ENCODE results near the gene MPPED1. TPM values are rescaled to one million over a fixed set of nuclear protein-coding genes. Genes with fewer than 3 reads are reported as not detected.

MPPED1 gene
- total RNA-seq, 2 donors from 2014 or later, result not detected

DNA sequence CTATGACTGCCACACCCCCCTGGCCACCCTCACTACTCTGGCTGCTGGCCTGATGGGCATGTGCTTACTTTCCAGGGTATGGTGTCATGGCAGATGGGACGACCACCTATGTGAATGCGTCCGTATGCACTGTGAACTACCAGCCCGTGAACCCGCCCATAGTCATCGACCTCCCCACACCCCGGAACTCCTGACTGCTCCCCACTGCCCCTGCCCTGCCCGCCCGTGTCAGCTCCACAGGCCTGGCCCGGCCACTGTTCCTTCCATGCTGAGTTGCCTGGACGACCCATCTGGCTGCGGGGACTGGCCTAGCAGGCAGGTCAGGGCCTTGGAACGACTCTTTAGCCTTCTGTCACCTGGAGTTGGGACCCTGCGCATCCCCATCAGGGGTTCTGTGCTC lies 93.6 kb downstream of the MPPED1 start:
- no peak for TF ChIP-seq POLR2A (IDR thresholded peaks at IDR 0.05)
- TF ChIP-seq, protein P1, sequence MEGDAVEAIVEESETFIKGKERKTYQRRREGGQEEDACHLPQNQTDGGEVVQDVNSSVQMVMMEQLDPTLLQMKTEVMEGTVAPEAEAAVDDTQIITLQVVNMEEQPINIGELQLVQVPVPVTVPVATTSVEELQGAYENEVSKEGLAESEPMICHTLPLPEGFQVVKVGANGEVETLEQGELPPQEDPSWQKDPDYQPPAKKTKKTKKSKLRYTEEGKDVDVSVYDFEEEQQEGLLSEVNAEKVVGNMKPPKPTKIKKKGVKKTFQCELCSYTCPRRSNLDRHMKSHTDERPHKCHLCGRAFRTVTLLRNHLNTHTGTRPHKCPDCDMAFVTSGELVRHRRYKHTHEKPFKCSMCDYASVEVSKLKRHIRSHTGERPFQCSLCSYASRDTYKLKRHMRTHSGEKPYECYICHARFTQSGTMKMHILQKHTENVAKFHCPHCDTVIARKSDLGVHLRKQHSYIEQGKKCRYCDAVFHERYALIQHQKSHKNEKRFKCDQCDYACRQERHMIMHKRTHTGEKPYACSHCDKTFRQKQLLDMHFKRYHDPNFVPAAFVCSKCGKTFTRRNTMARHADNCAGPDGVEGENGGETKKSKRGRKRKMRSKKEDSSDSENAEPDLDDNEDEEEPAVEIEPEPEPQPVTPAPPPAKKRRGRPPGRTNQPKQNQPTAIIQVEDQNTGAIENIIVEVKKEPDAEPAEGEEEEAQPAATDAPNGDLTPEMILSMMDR (IDR thresholded peaks at IDR 0.05), result no peak
- no peaks in the 10 kb centered on the region for H3K9me3 ChIP-seq
- no peak for ATAC-seq
- no peaks in the 10 kb centered on the region for H3K36me3 ChIP-seq (replicated peaks in 1 of 2; ENCODE audit: insufficient read depth in 1 of 2, low read depth in 2 of 2)
- no peaks in the 10 kb centered on the region for H3K27me3 ChIP-seq
- WGBS, 2 donors, result 80 to 82% methylated on average over 12 to 14 of the region's 14 CpGs
- H3K4me3 ChIP-seq, result no peak overlapping the region
- no peak overlapping the region for H3K27ac ChIP-seq
- intact Hi-C loops (cut with DNase I), result no loop called here
- DNase-seq, result no peak
- no peaks in the 10 kb centered on the region for H3K4me1 ChIP-seq

DNA sequence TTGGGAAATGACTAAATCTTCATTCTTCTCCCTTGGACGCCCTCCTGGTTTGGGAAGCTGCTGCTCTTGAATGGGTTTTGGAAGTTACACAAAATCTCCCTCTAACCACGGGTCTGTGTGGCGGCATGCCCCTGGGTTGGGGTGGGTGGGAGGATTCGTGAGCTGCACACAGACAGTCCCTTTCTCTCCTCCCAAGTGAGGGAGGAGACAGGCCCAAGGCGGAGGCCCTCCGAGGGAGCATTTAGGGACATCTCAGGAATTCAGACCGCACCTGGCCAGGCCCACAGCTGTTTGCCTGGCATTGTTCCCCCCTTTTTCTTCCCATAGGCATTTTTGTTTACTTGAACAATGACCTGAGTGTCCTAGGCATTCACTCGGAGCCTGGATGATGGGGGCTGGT lies 94.1 kb downstream of the MPPED1 start:
- H3K36me3 ChIP-seq (replicated peaks in 1 of 2; ENCODE audit: insufficient read depth in 1 of 2, low read depth in 2 of 2), result no peaks in the 10 kb centered on the region
- no peak overlapping the region for H3K4me3 ChIP-seq
- 49 to 54% methylated on average over 4 to 8 of the region's 8 CpGs for WGBS, 2 donors
- ATAC-seq (no peak), DNase-seq (no peak)
- intact Hi-C loops (cut with DNase I), result no loop called here
- no peaks in the 10 kb centered on the region for H3K4me1 ChIP-seq
- TF ChIP-seq POLR2A (IDR thresholded peaks at IDR 0.05), result no peak
- TF ChIP-seq, protein P1 (IDR thresholded peaks at IDR 0.05), result no peak
- H3K9me3 ChIP-seq, result no peaks in the 10 kb centered on the region
- no peaks in the 10 kb centered on the region for H3K27me3 ChIP-seq
- H3K27ac ChIP-seq, result no peak overlapping the region

DNA sequence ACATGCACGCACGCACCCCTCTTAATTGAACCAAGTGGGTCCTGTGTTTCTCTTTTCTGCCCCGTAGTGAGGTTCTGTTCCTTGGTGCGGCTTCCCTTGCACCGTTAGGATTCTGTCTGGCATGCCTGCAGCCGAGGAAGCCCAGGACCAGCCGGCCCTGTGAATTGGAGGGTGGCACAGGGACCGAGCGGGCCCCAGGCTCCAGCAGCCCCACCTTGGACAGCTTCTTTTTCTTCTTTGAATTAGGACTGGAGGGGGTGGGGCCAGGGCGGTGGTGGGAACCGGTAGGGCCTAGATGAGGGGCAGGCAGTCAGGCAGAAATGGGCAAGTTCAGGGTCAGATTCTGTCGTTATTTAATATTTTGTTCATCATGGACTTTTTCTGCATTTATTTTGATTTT lies 94.7 kb downstream of the MPPED1 start:
- intact Hi-C loops (cut with DNase I), result no loop called here
- Histone ChIP-seq H3K4me3 (no peak overlapping the region), H3K9me3 (no peaks in the 10 kb centered on the region), H3K36me3 (replicated peaks in 1 of 2; ENCODE audit: insufficient read depth in 1 of 2, low read depth in 2 of 2) (no peaks in the 10 kb centered on the region), H3K27ac (no peak overlapping the region), H3K27me3 (no peaks in the 10 kb centered on the region), H3K4me1 (no peaks in the 10 kb centered on the region)
- no peak for DNase-seq
- no peak for TF ChIP-seq POLR2A (IDR thresholded peaks at IDR 0.05)
- TF ChIP-seq, protein P1 (IDR thresholded peaks at IDR 0.05), result no peak
- no peak for ATAC-seq
- 67 to 69% methylated on average over 10 to 12 of the region's 12 CpGs for WGBS, 2 donors

DNA sequence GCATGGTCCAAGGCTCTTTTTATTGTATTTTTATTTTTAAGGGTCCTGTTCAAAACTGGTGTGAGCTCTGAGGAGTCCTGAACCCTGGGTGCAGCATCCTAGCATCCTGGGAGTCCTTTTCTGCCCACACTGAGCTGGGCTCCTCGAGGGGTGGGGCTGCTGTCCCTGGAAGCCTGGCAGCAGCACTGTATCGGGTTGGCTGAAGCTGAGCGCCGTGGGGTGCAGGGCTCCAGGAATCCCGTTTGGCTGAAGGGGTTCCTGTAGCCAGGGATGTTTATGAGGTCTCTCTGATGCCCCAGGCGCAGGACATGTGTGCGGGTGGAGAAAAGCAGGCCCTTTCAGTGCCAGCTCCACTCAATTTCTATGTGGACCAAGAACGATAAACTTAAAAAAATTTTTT lies 95.4 kb downstream of the MPPED1 start:
- TF ChIP-seq, protein P1 (IDR thresholded peaks at IDR 0.05), result no peak
- no peak for TF ChIP-seq POLR2A (IDR thresholded peaks at IDR 0.05)
- Histone ChIP-seq H3K27ac (no peak overlapping the region), H3K36me3 (replicated peaks in 1 of 2; ENCODE audit: insufficient read depth in 1 of 2, low read depth in 2 of 2) (no peaks in the 10 kb centered on the region), H3K4me3 (no peak overlapping the region), H3K4me1 (no peaks in the 10 kb centered on the region), H3K27me3 (no peaks in the 10 kb centered on the region), H3K9me3 (no peaks in the 10 kb centered on the region)
- no peak for ATAC-seq
- intact Hi-C loops (cut with DNase I), result no loop called here
- WGBS, 2 donors, result 47 to 59% methylated on average over 8 of the region's 8 CpGs
- DNase-seq, result no peak

DNA sequence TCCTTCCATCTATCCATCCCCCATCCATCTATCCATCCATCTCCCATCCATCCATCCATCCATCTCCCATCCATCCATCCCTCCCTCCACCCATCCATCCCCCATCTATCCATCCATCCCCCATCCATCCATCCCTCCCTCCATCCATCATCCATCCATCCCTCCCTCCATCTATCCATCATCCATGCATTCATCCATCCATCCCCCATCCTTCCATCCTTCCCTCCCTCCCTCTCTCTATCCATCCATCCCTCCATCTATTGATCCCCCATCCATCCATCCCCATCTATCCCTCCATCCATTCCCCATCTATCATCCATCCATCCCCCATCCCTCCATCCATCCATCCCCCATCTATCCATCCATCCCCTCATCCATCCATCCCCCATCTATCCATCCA lies 96.7 kb downstream of the MPPED1 start:
- Histone ChIP-seq H3K4me3 (no peak overlapping the region), H3K27me3 (no peaks in the 10 kb centered on the region), H3K4me1 (no peaks in the 10 kb centered on the region), H3K36me3 (replicated peaks in 1 of 2; ENCODE audit: insufficient read depth in 1 of 2, low read depth in 2 of 2) (no peaks in the 10 kb centered on the region), H3K9me3 (no peaks in the 10 kb centered on the region), H3K27ac (no peak overlapping the region)
- intact Hi-C loops (cut with DNase I), result no loop called here
- ATAC-seq (no peak), DNase-seq (no peak)
- TF ChIP-seq, protein P1 (IDR thresholded peaks at IDR 0.05), result no peak
- TF ChIP-seq POLR2A (IDR thresholded peaks at IDR 0.05), result no peak

Data from body of pancreas (tissue), 4 donors.